Activated CD4-positive, alpha-beta T cell treated with anti-CD3 and anti-CD28 coated beads for 48 hours (primary cell): ENCODE data around the gene ZNF414.

Experiments
- DNase-seq: peaks from one replicate; pipeline ENCODE4 v3.0.0-alpha.2; 2020

ZNF414 gene

GRCh38 chr19:8489561-8490394, 24.2 kb downstream of the ZNF414 start:
- no peak for DNase-seq

- DNase-seq = no peak
Measured at GRCh38 chr19:8488365-8488764, 25.6 kb downstream of the ZNF414 start.

- DNase-seq = peak; percentile 73
Measured at GRCh38 chr19:8487137-8487851, 26.7 kb downstream of the ZNF414 start.

- no peak for DNase-seq
Measured at GRCh38 chr19:8486661-8487136, 27.3 kb downstream of the ZNF414 start.

- no peak for DNase-seq
Measured at GRCh38 chr19:8485561-8486371, 28.2 kb downstream of the ZNF414 start.

GRCh38 chr19:8484331-8484894, 29.6 kb downstream of the ZNF414 start:
- no peak for DNase-seq

- no peak for DNase-seq
Measured at GRCh38 chr19:8483165-8483564, 30.8 kb downstream of the ZNF414 start.

GRCh38 chr19:8482696-8483095, 31.3 kb downstream of the ZNF414 start:
- DNase-seq = no peak

- no peak for DNase-seq
Measured at GRCh38 chr19:8481616-8482015, 32.4 kb downstream of the ZNF414 start.

- no peak for DNase-seq
Measured at GRCh38 chr19:8481201-8481600, 32.8 kb downstream of the ZNF414 start.

GRCh38 chr19:8478598-8478997, 35.4 kb downstream of the ZNF414 start:
- no peak for DNase-seq

- DNase-seq = no peak
Measured at GRCh38 chr19:8477889-8478288, 36.1 kb downstream of the ZNF414 start.

GRCh38 chr19:8476524-8476923, 37.4 kb downstream of the ZNF414 start:
- DNase-seq = no peak

GRCh38 chr19:8475005-8475404, 39.0 kb downstream of the ZNF414 start:
- DNase-seq = no peak

GRCh38 chr19:8473648-8474476, 40.1 kb downstream of the ZNF414 start:
- DNase-seq = no peak

GRCh38 chr19:8469613-8470368, 44.2 kb downstream of the ZNF414 start:
- no peak for DNase-seq

GRCh38 chr19:8468761-8469373, 45.1 kb downstream of the ZNF414 start:
- no peak for DNase-seq

- no peak for DNase-seq
Measured at GRCh38 chr19:8468124-8468523, 45.8 kb downstream of the ZNF414 start.

GRCh38 chr19:8466018-8466417, 47.9 kb downstream of the ZNF414 start:
- DNase-seq = no peak

GRCh38 chr19:8463365-8463764, 50.6 kb downstream of the ZNF414 start:
- DNase-seq = no peak

GRCh38 chr19:8462571-8462970, 51.4 kb downstream of the ZNF414 start:
- no peak for DNase-seq
